AG10803 (cell line): Measurements from ENCODE around the gene RERE.

Experiments used
- DNase-seq: peaks from one replicate; pipeline ENCODE4 v3.0.0; 2010; ENCODE audit warnings: low read depth
- H3K4me3 ChIP-seq: 2 replicates; pipeline ENCODE4 v1.5.1; 2011; ENCODE audit warnings: mild to moderate bottlenecking, low read length, control low read depth
- CTCF ChIP-seq: conservative IDR thresholded peaks from 2 replicates; pipeline ENCODE4 v1.5.1; 2011; ENCODE audit warnings: mild to moderate bottlenecking, low read length, control low read depth, inconsistent platforms

RERE gene

GRCh38 chr1:8473121-8473875 lies 344.1 kb downstream of the RERE start:
- DNase-seq: no peak
- H3K4me3 ChIP-seq: no peak overlapping the region
- TF ChIP-seq CTCF: no peak

- no peak overlapping the region for H3K4me3 ChIP-seq
- no peak for DNase-seq
These were observed 344.8 kb downstream of the RERE start for GRCh38 chr1:8472668-8473067.

GRCh38 chr1:8471451-8471850 lies 346.0 kb downstream of the RERE start:
- no peak for TF ChIP-seq CTCF
- no peak overlapping the region for H3K4me3 ChIP-seq
- no peak for DNase-seq

More at GRCh38 chr1:8472668-8473067, 344.8 kb downstream of the RERE start:
- TF ChIP-seq CTCF: no peak

DNA sequence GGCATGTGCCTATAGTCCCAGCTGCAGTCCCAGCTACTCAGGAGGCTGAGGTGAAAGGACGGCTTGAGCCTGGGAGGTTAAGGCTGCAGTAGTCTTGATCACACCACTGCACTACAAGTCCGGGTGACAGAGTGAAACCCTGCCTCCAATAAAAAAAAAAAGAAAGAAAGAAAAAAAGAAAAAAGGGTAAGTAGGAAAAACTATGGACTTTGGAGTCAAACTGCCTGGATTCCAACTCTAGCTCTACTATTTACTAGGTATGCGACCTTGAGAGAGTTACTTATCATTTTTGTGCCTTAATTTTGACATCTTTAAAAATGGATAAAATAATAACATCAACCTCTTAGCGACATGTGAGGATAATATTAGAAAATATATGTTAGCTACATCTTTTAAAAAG lies 348.7 kb downstream of the RERE start:
- H3K4me3 ChIP-seq: no peak overlapping the region
- DNase-seq: no peak
- no peak for TF ChIP-seq CTCF

- no peak for DNase-seq
- H3K4me3 ChIP-seq: no peak overlapping the region
- no peak for TF ChIP-seq CTCF
These were observed 350.1 kb downstream of the RERE start for GRCh38 chr1:8467308-8467707.

GRCh38 chr1:8465692-8466091 lies 351.7 kb downstream of the RERE start:
- no peak overlapping the region for H3K4me3 ChIP-seq
- no peak for DNase-seq
- no peak for TF ChIP-seq CTCF

DNA sequence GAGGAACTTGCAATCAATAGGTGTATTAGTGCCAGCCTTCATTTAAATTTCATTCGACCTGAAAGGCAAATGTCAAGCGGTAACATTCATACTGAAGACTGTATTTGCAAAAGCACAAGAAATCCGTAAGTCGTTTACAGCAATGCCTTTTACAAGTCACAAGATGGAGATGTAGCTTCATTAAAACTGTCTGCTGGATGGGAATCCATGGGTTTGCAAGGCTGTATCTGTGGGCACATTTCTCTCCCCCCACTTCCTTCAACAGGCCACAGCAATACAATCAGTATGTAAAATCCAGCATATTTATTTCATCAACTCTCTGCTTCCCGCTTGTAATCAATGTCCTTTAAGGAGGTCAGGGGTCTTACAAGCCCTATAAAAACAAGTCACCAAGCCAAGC lies 352.4 kb downstream of the RERE start:
- DNase-seq: peak; percentile 76
- peak; percentile 49 for TF ChIP-seq CTCF
- no peak overlapping the region for H3K4me3 ChIP-seq
